Tibial nerve (tissue), 4 donors: ENCODE data around the gene TMEM178B. TPM values are rescaled to one million over a fixed set of nuclear protein-coding genes. Genes with fewer than 3 reads are reported as not detected.

Experiments
- DNase-seq, 2 donors: peaks; one replicate each; pipeline ENCODE4 v3.0.0-alpha.2; 2019; ENCODE audit warnings: low spot score in 2 of 2
- H3K27ac ChIP-seq, 4 donors: fragments of 200-600 bp; sonication (generic) in 3 of 4; one replicate each; pipeline ENCODE4 v1.5.1; 2017 to 2019; ENCODE audit warnings: mild to moderate bottlenecking in 1 of 4
- H3K27me3 ChIP-seq, 2 donors: fragments of 200-600 bp; sonication (generic) in 1 of 2; one replicate each; pipeline versions ENCODE4 v1.5.1 to v1.6.0; 2017 to 2019
- H3K36me3 ChIP-seq, 3 donors: fragments of 200-600 bp; sonication (generic); one replicate each; pipeline ENCODE4 v1.5.1; 2018 to 2019
- H3K4me1 ChIP-seq, 4 donors: fragments of 200-600 bp; sonication (generic) in 3 of 4; one replicate each; pipeline ENCODE4 v1.5.1; 2017 to 2019
- H3K4me3 ChIP-seq, 4 donors: fragments of 200-600 bp; sonication (generic) in 3 of 4; one replicate each; pipeline ENCODE4 v1.5.1; 2017 to 2019; ENCODE audit warnings: mild to moderate bottlenecking in 1 of 4, moderate library complexity in 1 of 4
- H3K9me3 ChIP-seq, 4 donors: fragments of 200-600 bp; sonication (generic) in 3 of 4; one replicate each; pipeline ENCODE4 v1.5.1; 2017 to 2019
- CTCF ChIP-seq, 5 experiments: fragments of 200-600 bp in 3 of 5; fragments of 450-650 bp in 2 of 5; sonication (generic) in 3 of 5; IDR thresholded peaks; one replicate each; pipeline ENCODE4 v1.5.1; 2016 to 2019; ENCODE audit warnings: antibody characterized with exemption in 5 of 5, mild to moderate bottlenecking in 3 of 5, moderate library complexity in 2 of 5
- EP300 ChIP-seq, 2 donors: sonication (generic); formaldehyde crosslinking; IDR thresholded peaks; one replicate each; pipeline ENCODE4 v1.6.1; 2017; ENCODE audit warnings: antibody characterized with exemption in 2 of 2, mild to moderate bottlenecking in 1 of 2
- POLR2A ChIP-seq, 2 donors: fragments of 450-650 bp; IDR thresholded peaks; one replicate each; pipeline ENCODE4 v1.6.1; 2017; ENCODE audit warnings: antibody characterized with exemption in 2 of 2, mild to moderate bottlenecking in 2 of 2, moderate library complexity in 2 of 2
- WGBS, 2 donors: methylation state at CpG; one replicate each; pipeline ENCODE4 v1.1.5; 2018; 5-methylcytosine and 5-hydroxymethylcytosine counted together
- total RNA-seq, 4 donors: library from RNA; depleted of rRNA; stranded (reverse); fragments of >200 nt; gene quantifications; one replicate each; pipeline ENCODE4 v1.1.0, GENCODE V29; 2016

The TMEM178B gene
- total RNA-seq, 4 donors from 2014 or later: 0.30 to 0.78 (median 0.53) TPM

- Histone ChIP-seq H3K4me3 (no peak overlapping the region), H3K4me1 (no peaks in the 10 kb centered on the region), H3K27me3 (no peaks in the 10 kb centered on the region), H3K27ac (no peak overlapping the region), H3K36me3 (no peaks in the 10 kb centered on the region), H3K9me3 (no peaks in the 10 kb centered on the region)
- TF ChIP-seq EP300 (IDR thresholded peaks at IDR 0.05) (no peak), CTCF (IDR thresholded peaks at IDR 0.05) (no peak), POLR2A (IDR thresholded peaks at IDR 0.05) (no peak)
- 67 to 72% methylated on average over 5 of the region's 5 CpGs for WGBS, 2 donors
- DNase-seq: no peak
Observed at GRCh38 chr7:141313896-141314295, 240.0 kb downstream of the TMEM178B start.

- Histone ChIP-seq H3K27me3 (no peaks in the 10 kb centered on the region), H3K4me1 (no peaks in the 10 kb centered on the region), H3K9me3 (no peaks in the 10 kb centered on the region), H3K36me3 (no peaks in the 10 kb centered on the region), H3K27ac (no peak overlapping the region), H3K4me3 (no peak overlapping the region)
- TF ChIP-seq CTCF (IDR thresholded peaks at IDR 0.05): no peak
- no peak for TF ChIP-seq POLR2A (IDR thresholded peaks at IDR 0.05)
- TF ChIP-seq EP300 (IDR thresholded peaks at IDR 0.05): no peak
- DNase-seq: no peak
- WGBS, 2 donors: 72 to 87% methylated on average over 3 of the region's 3 CpGs
Observed at GRCh38 chr7:141317033-141317585, 243.2 kb downstream of the TMEM178B start.

- no peaks in the 10 kb centered on the region for H3K9me3 ChIP-seq
- TF ChIP-seq CTCF (IDR thresholded peaks at IDR 0.05): no peak
- no peak for TF ChIP-seq EP300 (IDR thresholded peaks at IDR 0.05)
- TF ChIP-seq POLR2A (IDR thresholded peaks at IDR 0.05): no peak
- no peak overlapping the region for H3K27ac ChIP-seq
- DNase-seq: no peak
- H3K27me3 ChIP-seq: no peaks in the 10 kb centered on the region
- 68 to 89% methylated on average over 3 of the region's 3 CpGs for whole genome bisulfite sequencing, 2 donors
- H3K4me3 ChIP-seq: no peak overlapping the region
- H3K4me1 ChIP-seq: no peaks in the 10 kb centered on the region
- H3K36me3 ChIP-seq: no peaks in the 10 kb centered on the region
Observed at GRCh38 chr7:141320287-141320686, 246.4 kb downstream of the TMEM178B start.

- no peak overlapping the region for H3K27ac ChIP-seq
- no peak for DNase-seq
- no peaks in the 10 kb centered on the region for H3K9me3 ChIP-seq
- 79 to 90% methylated on average over 6 of the region's 6 CpGs for WGBS, 2 donors
- no peaks in the 10 kb centered on the region for H3K27me3 ChIP-seq
- no peaks in the 10 kb centered on the region for H3K36me3 ChIP-seq
- H3K4me1 ChIP-seq: no peaks in the 10 kb centered on the region
- no peak overlapping the region for H3K4me3 ChIP-seq
- no peak for TF ChIP-seq CTCF (IDR thresholded peaks at IDR 0.05)
- no peak for TF ChIP-seq EP300 (IDR thresholded peaks at IDR 0.05)
- TF ChIP-seq POLR2A (IDR thresholded peaks at IDR 0.05): no peak
Observed at GRCh38 chr7:141322383-141322782, 248.5 kb downstream of the TMEM178B start.

- no peak for TF ChIP-seq CTCF (IDR thresholded peaks at IDR 0.05)
- no peak for TF ChIP-seq POLR2A (IDR thresholded peaks at IDR 0.05)
- TF ChIP-seq EP300 (IDR thresholded peaks at IDR 0.05): no peak
- Histone ChIP-seq H3K36me3 (no peaks in the 10 kb centered on the region), H3K27me3 (no peaks in the 10 kb centered on the region), H3K9me3 (no peaks in the 10 kb centered on the region), H3K27ac (no peak overlapping the region), H3K4me1 (no peaks in the 10 kb centered on the region), H3K4me3 (no peak overlapping the region)
- no peak for DNase-seq
- 83 to 89% methylated on average over 4 of the region's 4 CpGs for WGBS, 2 donors
Observed at GRCh38 chr7:141323826-141324225, 250.0 kb downstream of the TMEM178B start.
